Lower leg skin (tissue), 3 donors: ENCODE results near the gene RRP1B.

ENCODE experiments used
- CTCF ChIP-seq, 3 donors: fragments of 450-650 bp; IDR thresholded peaks; one replicate each; pipeline ENCODE4 v1.5.1; 2016; ENCODE audit warnings: antibody characterized with exemption in 3 of 3, mild to moderate bottlenecking in 3 of 3, moderate library complexity in 2 of 3
- POLR2A ChIP-seq, 2 donors: fragments of 450-650 bp; IDR thresholded peaks; one replicate each; pipeline ENCODE4 v1.6.1; 2016 to 2017; ENCODE audit warnings: antibody characterized with exemption in 2 of 2, mild to moderate bottlenecking in 1 of 2, moderate library complexity in 1 of 2

- TF ChIP-seq CTCF (IDR thresholded peaks at IDR 0.05) = no peak
- no peak for TF ChIP-seq POLR2A (IDR thresholded peaks at IDR 0.05)
Observed at GRCh38 chr21:43622796-43623195, 36.6 kb upstream of the RRP1B start.
